GM19043 (cell line): Measurements from ENCODE around the gene ETNK2.

Experiments
- ATAC-seq: cut with Tn5 transposase; IDR thresholded peaks from one replicate; pipeline ENCODE4 v1.9.1; 2021; ENCODE audit warnings: low read depth; ENCODE audit not compliant: unreplicated experiment

ETNK2 gene

DNA sequence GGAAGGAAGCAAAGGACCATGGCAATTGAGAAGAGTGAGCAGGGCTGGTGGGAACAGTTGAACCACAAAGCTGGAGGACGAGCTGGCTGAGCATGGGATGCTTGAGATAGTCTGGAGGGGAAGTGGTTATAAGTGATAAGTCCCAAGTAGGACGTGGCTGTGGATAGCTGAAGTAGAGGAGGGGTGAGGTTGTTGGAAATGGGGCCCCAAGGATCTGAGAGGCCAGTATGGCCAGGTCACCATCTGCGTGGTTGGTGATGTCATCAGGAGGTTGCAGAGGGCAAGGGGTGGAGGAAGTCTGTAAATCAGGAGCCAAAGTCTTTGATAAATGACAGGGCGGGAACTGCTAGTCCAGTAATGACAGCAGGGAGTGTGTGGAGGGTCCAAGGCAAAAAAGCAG, 25.3 kb upstream of the ETNK2 start:
- ATAC-seq: no peak

DNA sequence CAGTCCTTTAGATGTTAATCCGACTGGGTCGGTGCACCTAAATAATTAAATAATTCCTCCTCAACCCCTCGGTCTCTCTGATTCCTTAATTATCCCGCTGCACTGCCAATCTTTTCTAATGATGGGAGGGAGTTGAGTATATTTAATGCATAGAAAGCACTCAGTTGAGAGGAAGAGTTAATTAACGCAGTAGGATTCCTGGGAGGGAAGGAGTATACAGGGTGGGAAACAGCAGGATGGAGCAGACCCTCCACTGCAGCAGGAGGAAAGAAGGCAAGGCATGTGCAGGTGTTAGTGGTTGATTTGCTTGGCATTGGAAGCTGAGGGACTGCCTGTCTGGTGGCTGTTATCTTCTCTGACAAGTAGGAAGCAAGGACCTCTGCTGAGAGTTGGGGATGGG, 24.2 kb upstream of the ETNK2 start:
- ATAC-seq: no peak

DNA sequence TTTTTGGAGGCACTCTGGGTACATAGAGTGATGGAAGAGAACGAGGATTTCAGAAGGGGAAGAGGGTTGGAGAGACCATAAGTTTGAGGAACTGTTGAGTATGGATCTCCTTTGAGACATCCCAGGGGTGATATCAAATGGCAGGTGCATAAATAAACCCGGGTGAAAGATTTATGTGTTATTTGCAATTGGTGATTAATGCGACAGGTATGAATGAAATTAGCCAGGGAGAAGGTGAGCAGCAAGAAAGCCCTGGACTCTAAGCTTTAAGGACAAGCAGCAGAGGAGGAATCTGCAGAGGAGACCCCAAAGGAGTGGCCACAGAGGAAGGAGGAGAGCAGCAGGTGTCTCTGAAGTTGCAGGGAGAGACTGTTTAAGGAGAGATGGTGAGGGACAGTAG, 23.1 kb upstream of the ETNK2 start:
- no peak for ATAC-seq

DNA sequence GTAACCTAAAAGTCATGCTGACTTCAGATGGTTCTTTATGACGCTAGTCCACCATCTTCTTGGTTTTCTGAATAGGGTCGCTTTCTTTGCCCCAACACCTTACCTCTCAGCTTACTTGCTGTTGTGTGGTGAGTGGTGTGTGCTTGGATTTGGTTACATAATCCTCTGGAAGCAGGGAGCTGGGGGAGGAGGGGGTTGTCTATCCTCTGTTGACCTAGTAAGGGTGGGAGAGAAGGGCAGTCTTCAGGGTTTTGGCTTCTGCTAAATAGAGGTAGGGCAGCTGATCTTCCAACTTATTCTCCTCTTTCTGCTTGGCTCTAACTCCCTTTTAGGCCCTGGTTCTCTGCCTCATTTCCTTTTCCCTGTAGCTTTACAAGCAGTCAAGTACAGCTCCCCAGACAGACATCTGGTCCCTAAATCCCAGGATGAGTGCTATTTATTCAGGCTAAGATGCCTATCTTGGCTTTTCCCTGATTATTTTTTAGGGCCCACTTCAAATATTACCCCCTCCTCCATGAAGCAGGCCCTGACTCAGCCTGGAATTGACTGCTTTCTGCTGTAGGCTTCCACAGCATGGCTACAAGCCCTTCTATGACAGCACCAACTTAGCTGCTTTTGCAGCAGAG, 20.7 kb upstream of the ETNK2 start:
- no peak for ATAC-seq

DNA sequence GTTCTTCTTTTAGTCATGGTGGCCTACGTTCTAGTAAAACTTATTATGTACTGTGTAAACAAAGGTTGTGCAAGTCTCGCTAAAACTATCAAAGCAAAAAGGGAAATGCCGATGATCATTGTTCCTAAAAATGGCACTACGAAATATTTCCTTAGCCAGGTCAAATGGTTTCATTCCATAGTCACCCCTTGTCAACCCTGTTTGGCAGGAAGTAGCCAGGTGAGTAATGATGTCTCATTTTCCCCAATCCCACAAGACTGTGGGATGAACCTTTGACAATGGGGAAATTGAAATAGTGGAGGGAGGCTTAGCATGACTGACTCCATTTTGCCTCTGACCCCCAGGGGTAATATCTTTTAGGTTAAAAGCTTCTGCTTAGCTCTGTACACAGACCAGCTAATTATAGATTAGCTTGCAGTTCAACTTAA, 19.9 kb upstream of the ETNK2 start:
- ATAC-seq: no peak

DNA sequence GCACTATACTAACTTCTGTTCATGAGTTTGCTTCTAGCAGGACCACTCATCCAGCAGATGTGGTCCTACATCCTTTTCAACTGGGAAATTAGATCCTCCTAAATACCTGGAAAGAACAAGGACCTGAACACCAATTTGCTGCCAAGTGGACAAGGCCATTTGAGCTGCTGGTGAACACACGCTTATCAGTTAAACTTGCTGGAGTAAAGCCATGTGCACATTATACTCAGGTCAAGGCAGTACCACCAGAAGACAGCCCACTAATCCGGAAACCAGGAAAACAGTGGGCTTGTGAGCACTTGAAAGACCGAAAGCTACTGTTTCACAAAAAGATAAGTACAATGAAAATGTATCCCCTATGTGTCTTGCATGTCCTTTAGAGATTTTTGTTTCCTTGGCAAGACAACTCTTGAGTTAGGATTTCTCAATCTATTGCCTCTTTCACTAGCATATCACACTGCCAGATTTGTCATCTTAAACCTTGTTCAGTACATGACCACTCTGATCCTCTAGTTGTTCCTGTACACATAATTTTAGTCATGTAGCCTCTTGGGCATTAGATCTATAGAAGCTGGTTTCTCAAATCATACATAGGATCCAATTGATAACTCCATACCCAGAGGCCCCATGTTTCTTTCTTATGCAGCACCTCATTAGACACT, 18.8 kb upstream of the ETNK2 start:
- no peak for ATAC-seq

DNA sequence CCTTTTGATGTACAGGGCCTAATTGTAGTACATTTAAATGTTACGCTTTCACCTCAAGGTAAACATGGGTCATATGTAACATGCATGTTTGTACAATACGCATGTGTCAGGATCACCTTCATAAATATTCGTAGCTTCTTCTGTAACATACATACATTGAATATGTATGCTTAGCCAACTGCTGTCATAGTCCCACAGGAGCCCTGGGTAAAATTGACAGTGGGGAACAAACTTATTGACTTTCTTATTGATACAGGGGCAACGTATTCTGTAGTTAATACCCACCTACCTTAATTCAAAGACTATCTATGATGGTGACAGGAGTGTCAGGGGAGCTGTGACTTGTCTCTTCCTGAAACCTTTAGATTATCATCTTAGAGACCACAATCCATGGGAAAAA, 18.0 kb upstream of the ETNK2 start:
- no peak for ATAC-seq

DNA sequence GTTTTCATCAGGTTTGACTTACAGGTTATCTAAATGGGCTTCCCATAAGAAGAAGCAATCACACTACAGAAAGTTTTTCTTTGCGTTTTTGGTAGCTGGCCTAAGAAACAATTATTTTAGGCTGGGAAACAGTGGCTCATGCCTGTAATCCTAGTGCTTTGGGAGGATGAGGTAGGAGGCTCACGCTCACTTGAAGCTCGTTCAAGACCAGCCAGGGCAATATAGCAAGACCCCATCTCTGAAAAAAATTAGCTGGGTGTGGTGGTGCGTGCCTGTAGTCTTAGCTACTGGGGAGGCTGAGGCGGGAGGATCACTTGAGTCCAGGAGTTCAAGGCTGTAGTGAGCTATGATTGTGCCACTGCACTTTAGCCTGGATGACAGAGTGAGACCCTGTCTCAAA, 15.9 kb upstream of the ETNK2 start:
- ATAC-seq: no peak

DNA sequence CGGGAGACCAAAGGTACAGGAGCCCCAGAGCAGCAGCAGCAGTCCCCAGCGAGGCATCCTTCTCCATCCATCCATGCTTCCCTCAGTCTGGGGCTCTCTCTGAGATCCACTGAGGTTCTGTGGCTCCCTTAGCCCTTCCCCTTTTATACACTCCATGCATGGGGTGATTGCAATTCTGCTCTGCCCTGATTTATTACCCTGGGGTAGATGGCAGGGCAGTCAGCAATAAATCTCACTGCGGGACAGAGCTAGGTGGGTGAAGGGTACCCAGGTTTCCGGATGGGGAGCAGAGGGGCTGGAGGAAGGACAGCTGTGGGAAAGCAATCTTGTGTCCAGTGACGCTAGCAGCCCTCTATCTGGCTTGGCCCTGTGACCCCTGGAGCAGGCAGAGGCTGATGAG, 14.4 kb upstream of the ETNK2 start, which contains the start of gene REN:
TSS of gene REN (minus strand) at position 119 of the 400 bp plus-strand sequence. CDS start at position 75, 44 bp downstream.
- ATAC-seq: no peak

DNA sequence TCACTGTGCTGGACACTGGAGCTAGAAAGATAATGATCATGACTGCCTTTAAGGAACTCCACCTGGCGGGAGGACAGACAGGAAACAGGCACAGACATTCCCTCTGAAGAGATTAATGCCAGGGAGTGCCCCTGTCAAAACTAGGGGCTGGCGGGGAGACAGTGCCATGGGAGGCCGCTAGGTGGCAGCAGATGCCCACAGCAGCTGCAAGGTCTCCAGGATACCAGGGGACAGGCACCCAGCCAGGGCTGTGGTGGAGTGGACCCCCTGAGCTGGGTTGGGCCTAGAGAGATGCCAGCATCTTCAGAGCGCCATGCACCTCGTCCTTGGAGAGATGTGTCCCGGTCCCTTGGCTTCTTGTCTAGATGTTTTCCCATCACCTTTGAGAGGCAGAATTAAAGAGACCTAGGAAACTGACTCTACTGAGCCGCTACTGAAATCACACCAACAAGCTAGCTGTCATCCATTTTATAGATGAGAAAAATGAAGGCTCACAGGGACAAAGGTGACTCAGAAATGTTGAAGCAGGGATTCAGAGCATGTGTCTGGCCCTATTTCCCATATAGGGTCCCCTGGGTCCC, 10.7 kb upstream of the ETNK2 start:
- no peak for ATAC-seq

DNA sequence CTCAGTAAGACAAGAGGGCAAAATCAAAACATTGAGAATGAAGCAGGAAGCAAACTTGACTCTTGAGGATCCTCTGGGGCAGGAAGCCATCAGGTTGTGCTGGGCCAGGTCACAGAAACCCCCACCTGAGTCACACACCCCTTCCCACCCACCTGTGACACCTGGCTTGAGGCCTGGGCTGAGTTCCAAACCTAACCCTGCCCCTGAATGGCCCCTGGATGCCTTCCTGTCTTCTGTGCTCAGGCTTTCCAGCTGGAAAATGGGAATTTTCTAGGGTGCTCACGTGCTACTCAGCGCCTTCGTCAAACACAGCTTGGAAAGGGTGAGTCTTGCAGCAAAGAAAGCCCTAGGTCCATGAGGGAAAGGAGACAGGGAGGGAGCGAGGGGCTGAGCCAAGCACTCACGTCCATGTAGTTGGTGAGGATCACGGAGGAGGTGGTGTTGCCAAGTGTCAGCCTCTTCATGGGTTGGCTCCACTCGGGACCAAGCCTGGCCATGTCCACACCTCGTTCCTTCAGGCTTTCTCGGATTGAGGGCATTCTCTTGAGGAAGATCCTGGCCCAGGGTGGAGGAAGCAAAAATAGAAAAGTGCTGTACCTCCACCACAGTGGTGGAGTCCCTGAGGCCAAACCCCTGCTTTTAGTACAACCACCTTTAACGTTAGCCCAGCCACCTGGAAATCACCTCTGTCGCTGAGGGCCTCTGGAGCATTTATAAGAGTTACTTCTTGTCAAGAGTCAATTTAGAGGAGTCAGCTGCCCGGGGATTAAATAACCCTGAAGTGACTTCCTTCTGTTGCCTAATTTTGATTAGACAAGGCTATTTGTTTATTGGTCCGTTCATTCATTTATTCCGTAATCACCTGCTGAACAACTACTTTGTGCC, 10.0 kb upstream of the ETNK2 start:
- no peak for ATAC-seq

DNA sequence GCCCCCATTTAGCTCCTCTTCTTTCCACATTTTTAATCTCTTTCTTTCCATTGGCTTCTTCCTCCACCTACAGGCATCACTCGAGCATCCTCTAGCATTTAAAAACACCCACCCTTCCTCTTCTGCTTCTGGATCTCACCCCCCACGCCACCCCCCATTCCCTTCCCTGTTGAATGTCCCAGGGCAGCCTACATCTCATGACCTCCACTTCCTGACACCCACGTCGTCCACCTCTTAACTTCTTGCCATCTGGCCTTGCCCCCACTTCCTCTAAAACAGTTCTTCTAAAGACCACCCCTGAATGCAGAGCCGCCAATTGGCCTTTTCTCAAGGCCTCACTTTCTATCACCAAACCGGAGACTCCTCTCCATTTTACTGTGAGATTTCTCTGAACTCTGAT, 6.1 kb upstream of the ETNK2 start:
- no peak for ATAC-seq

DNA sequence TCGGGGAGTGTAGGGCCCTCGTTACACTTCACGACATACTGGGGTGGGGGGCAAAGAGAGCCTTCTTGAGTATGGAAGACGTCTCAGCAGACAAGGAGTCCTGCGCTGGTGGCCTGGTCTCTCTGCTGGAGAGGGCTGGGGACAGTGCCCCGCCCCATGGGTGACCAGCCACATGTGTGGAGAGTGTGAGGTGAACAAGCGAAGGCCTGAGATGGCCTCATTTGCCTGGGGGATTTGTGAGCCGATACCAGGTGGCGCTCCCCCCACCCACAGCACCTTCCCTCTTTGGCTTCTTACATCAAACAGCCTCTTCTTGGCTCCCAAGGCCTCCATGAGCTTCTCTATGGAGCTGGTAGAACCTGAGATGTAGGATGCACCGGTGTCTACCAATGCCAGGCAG, 4.0 kb upstream of the ETNK2 start:
- ATAC-seq: no peak

DNA sequence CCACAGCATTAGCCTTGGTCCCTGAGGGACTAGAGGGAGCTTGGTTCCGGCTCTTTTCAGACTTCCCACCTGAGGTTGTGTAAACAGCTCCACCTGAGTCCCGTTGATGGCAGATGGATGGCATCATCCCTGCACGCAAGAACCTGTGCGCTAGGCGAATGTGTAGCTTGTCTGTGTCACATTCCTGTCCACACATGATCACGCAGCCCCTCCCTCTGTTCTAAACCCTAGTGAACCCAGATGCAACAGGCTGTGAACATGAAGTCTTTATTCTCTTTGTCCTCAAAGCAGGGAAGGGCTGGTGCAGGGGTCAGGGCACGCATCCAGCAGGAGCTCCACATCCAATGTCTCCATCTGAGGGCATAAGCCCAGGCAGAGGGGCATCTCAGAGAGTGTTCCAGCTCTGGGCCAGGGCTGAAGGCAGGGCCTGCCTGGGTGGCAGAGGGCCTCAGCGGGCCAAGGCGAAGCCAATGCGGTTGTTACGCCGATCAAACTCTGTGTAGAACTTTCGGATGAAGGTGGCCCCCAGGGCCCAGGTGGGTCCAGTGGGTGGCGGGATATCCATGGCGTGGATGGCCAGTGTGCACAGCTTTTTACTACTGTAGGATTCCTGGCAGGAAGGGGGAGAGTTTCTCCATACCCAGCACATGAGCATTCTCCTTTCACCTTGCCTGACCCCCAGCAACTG, 2.9 kb upstream of the ETNK2 start:
- no peak for ATAC-seq

DNA sequence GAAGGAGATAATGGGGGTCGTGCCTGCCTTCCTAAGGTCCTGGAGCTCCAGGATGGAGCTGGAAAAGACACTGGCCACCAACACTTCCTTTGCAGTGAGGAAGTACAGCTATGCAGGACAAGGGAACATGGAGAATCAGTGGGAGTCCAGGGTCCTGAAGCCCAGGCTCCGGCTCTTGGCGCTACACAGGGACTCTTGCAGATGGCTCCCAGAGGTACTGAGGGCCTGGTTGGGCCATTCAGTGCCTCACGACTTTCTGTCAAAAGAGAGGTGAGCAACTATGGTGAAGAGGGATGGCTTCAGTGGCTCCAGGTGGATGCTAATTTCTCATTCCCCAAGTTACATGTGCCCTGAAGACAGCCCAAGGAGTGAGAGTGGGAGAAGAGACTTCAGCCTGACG, 1.8 kb upstream of the ETNK2 start:
- ATAC-seq: no peak

DNA sequence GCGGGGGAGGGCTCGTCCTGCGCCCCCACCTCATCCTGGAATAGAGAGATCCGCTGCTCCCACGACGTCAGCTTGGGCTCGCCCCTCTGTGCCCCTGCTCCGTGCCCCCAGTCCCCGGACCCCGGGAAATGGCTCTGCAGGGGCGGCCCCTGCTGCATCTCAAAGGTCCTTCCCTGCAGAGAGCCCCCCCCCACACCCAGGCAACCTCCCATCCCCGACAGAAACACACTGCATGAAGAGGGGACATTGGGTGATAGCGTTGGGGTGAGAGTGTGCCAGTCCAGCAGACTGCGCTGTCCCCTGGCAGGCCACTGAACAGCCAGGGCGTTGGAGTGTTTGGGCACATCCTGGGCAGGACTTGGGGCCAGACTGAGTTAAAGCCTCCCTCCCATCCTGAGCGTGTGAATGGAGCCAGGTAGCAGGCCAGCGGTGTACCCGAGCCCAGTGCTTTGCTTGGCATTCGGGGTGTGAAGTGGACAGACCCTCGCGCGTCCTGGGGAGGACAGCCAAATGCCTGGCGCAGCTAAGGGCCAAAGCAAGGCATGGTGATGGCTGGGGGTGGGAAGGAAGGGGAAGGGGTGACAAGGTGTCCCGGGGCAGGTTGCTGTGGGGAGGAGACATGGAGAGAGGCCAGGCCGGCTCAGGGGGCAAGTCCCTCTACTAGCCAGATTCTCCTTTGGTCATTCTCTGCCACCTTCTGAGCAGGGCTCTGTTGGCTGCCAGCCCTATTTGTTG, 633 bp upstream of the ETNK2 start:
- no peak for ATAC-seq

DNA sequence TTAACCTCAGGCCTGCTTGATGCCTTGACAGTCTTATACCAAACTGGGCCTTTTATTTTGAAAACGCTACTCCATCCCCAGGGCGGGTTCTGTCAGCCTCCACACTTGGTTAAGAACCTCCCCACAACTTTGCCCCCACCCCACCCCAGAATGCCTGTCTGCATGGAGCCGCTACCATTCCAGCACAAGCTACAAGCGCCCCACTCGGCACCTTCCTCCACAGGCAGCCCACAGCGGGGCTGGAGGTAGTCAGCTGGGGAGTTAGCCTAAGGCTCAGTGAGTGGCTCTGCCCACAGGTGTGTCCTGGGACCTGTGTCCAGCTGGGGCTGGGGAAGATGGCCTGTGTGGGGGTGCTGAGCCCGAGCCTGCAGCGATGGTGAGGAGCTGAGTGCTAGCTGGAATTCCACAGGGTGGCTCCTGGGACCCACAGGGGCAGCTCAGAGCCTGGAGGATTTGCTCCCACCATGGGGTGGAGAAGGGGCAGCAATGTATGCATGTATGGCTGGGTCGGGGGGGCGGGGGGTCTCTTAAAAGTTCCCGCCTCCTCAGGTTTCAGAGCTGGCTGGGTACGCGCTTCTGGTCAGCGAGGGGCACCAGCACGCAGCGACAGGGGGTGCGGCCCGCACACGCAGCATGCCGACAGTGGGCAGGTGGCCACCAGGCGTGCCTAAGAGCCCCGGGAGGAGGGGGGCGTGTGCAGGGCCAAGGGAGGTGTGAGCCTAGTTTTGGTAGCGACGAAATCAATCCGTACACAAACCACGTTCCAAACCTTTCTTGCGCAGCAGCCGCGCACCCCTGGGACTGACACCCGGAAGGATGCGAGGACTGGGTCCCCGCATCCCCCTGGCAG, 917 bp downstream of the ETNK2 start:
- no peak for ATAC-seq

DNA sequence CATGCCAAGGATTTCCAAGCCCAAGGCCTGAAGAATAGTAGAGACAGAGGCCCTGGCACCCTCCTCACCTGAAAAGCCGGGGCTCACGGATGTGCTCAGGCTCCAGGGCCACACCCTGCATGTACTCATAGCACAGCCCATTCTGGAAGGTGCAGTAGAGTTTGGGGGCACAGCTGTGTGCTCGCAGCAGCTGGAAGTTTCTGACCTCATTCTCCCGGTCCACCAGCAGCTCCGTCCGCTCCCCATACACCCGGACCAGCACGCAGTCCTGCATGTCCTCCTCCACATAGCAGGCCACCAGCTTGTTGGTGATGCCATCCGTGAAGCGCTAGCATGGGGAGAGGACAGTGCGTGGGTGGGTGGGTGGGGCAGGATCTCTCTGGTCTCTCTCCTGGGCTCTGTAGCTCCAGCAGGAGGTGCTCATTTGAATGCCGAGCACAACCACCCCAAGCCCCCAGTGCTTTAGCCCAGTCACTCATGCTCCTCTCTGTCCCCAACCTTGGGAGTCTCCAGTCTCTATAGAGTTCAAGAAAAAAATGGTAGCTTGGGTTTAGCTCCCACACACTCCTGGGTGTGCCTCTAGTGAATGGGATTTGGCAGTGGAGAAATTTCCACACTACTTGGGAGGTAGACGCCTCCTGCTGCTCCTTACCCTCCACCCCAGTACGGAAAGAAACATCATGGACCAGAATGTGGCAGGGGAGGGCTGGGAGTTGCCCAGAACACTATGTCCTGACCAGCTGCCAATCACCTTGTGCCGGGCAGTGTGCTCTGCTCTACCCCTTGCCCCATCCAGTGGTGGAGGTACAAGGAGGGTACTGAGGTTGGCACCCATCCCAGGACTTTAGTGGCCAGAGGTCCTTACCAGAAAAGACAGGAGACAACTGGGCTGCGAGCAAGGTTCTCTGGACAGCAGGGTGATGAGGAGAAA, 1.9 kb downstream of the ETNK2 start:
- ATAC-seq: no peak
